GM12875 (cell line): ENCODE measurements around the gene FNDC3B.

Experiments used
- H3K4me3 ChIP-seq: one replicate; pipeline ENCODE4 v1.5.1; 2011; ENCODE audit warnings: low read depth, low read length, control low read depth
- CTCF ChIP-seq: IDR thresholded peaks from 2 replicates; pipeline ENCODE4 v1.5.1; 2011; ENCODE audit warnings: low read depth, mild to moderate bottlenecking, control low read depth, inconsistent platforms, low read length, moderate library complexity, borderline replicate concordance; ENCODE audit not compliant: insufficient read depth

Gene FNDC3B

GRCh38 chr3:172305974-172306373 is 266.6 kb downstream of the FNDC3B start:
- no peak for TF ChIP-seq CTCF
- no peak overlapping the region for H3K4me3 ChIP-seq

- H3K4me3 ChIP-seq: no peak overlapping the region
- no peak for TF ChIP-seq CTCF
These were observed 267.8 kb downstream of the FNDC3B start for GRCh38 chr3:172307141-172307560.

GRCh38 chr3:172309059-172309458 is 269.7 kb downstream of the FNDC3B start:
- TF ChIP-seq CTCF: no peak
- no peak overlapping the region for H3K4me3 ChIP-seq

GRCh38 chr3:172309741-172310427 is 270.5 kb downstream of the FNDC3B start:
- no peak overlapping the region for H3K4me3 ChIP-seq
- no peak for TF ChIP-seq CTCF

GRCh38 chr3:172310428-172310760 is 271.0 kb downstream of the FNDC3B start:
- no peak overlapping the region for H3K4me3 ChIP-seq
- no peak for TF ChIP-seq CTCF

- H3K4me3 ChIP-seq: no peak overlapping the region
- no peak for TF ChIP-seq CTCF
These were observed 271.8 kb downstream of the FNDC3B start for GRCh38 chr3:172311217-172311616.

- no peak overlapping the region for H3K4me3 ChIP-seq
- no peak for TF ChIP-seq CTCF
These were observed 272.6 kb downstream of the FNDC3B start for GRCh38 chr3:172312001-172312400.
